Measurements from ENCODE around the gene PALMD.

The PALMD gene

GRCh38 chr1:99685516-99686180 is 39.7 kb downstream of the PALMD start:
- Mint-ChIP-seq H3K27ac (no peak overlapping the region), H3K9me3 (no peaks in the 10 kb centered on the region), H3K27me3 (ENCODE audit: low read depth, poor library complexity) (peaks cover 16% of the 10 kb centered on the region), H3K4me3 (no peak overlapping the region), H3K36me3 (ENCODE audit: low read depth) (no peaks in the 10 kb centered on the region), H3K4me1 (peaks cover 9% of the 10 kb centered on the region)
- peak; percentile 65 for DNase-seq
- TF ChIP-seq CTCF (IDR thresholded peaks at IDR 0.05), result peak; percentile 60

- no peak for TF ChIP-seq CTCF (IDR thresholded peaks at IDR 0.05)
- H3K27me3 Mint-ChIP-seq (ENCODE audit: low read depth, poor library complexity), result peaks cover 3% of the 10 kb centered on the region
- H3K4me3 Mint-ChIP-seq, result no peak overlapping the region
- no peak overlapping the region for H3K27ac Mint-ChIP-seq
- no peaks in the 10 kb centered on the region for H3K36me3 Mint-ChIP-seq (ENCODE audit: low read depth)
- DNase-seq, result no peak
- H3K4me1 Mint-ChIP-seq, result no peaks in the 10 kb centered on the region
- H3K9me3 Mint-ChIP-seq, result no peaks in the 10 kb centered on the region
Measured at GRCh38 chr1:99691175-99691574, 45.3 kb downstream of the PALMD start.

- Mint-ChIP-seq H3K4me3 (no peak overlapping the region), H3K4me1 (no peaks in the 10 kb centered on the region), H3K27me3 (ENCODE audit: low read depth, poor library complexity) (peaks cover 3% of the 10 kb centered on the region), H3K36me3 (ENCODE audit: low read depth) (no peaks in the 10 kb centered on the region), H3K27ac (no peak overlapping the region), H3K9me3 (peaks cover 9% of the 10 kb centered on the region)
- no peak for DNase-seq
- no peak for TF ChIP-seq CTCF (IDR thresholded peaks at IDR 0.05)
Measured at GRCh38 chr1:99696616-99697015, 50.7 kb downstream of the PALMD start.

- Mint-ChIP-seq H3K4me3 (no peak overlapping the region), H3K4me1 (no peaks in the 10 kb centered on the region), H3K27ac (no peak overlapping the region), H3K36me3 (ENCODE audit: low read depth) (peaks cover 5% of the 10 kb centered on the region), H3K9me3 (peaks cover 19% of the 10 kb centered on the region), H3K27me3 (ENCODE audit: low read depth, poor library complexity) (peaks cover 3% of the 10 kb centered on the region)
- no peak for TF ChIP-seq CTCF (IDR thresholded peaks at IDR 0.05)
- no peak for DNase-seq
Measured at GRCh38 chr1:99697580-99697979, 51.7 kb downstream of the PALMD start.

GRCh38 chr1:99700020-99700419 is 54.1 kb downstream of the PALMD start:
- no peak overlapping the region for H3K4me3 Mint-ChIP-seq
- TF ChIP-seq CTCF (IDR thresholded peaks at IDR 0.05), result no peak
- H3K9me3 Mint-ChIP-seq, result peaks cover 21% of the 10 kb centered on the region
- H3K27ac Mint-ChIP-seq, result no peak overlapping the region
- H3K36me3 Mint-ChIP-seq (ENCODE audit: low read depth), result peaks cover 5% of the 10 kb centered on the region
- DNase-seq, result no peak
- H3K27me3 Mint-ChIP-seq (ENCODE audit: low read depth, poor library complexity), result peaks cover 3% of the 10 kb centered on the region
- no peaks in the 10 kb centered on the region for H3K4me1 Mint-ChIP-seq

GRCh38 chr1:99702221-99702620 is 56.3 kb downstream of the PALMD start:
- Mint-ChIP-seq H3K4me1 (no peaks in the 10 kb centered on the region), H3K4me3 (no peak overlapping the region), H3K9me3 (peaks cover 21% of the 10 kb centered on the region), H3K27me3 (ENCODE audit: low read depth, poor library complexity) (peaks cover 3% of the 10 kb centered on the region), H3K27ac (no peak overlapping the region), H3K36me3 (ENCODE audit: low read depth) (peaks cover 5% of the 10 kb centered on the region)
- no peak for DNase-seq
- no peak for TF ChIP-seq CTCF (IDR thresholded peaks at IDR 0.05)
